WERI-Rb-1 (cell line): ENCODE measurements around the gene CATSPER4.

Experiments used
- DNase-seq: peaks from one replicate; pipeline ENCODE4 v3.0.0-alpha.2; 2020
- H3K27ac ChIP-seq: fragments of 250-450 bp; sonication (Bioruptor Pico); 2 replicates; pipeline ENCODE4 v1.5.1; 2020; ENCODE audit warnings: mild to moderate bottlenecking, moderate library complexity
- H3K27me3 ChIP-seq: fragments of 250-450 bp; sonication (Bioruptor Pico); 2 replicates; pipeline ENCODE4 v1.5.1; 2021; ENCODE audit warnings: mild to moderate bottlenecking, low read depth, moderate library complexity; ENCODE audit not compliant: insufficient read depth, severe bottlenecking
- H3K36me3 ChIP-seq: fragments of 250-450 bp; sonication (Bioruptor Pico); 2 replicates; pipeline ENCODE4 v1.5.1; 2020; ENCODE audit warnings: mild to moderate bottlenecking, moderate library complexity
- H3K4me3 ChIP-seq: 2 replicates; pipeline ENCODE4 v1.5.1; 2011; ENCODE audit warnings: low read depth, mild to moderate bottlenecking, control low read depth, low read length
- H3K9me3 ChIP-seq: fragments of 250-450 bp; sonication (Bioruptor Pico); 2 replicates; pipeline ENCODE4 v1.5.1; 2021; ENCODE audit warnings: mild to moderate bottlenecking, moderate library complexity; ENCODE audit not compliant: severe bottlenecking
- TF ChIP-seq, protein P1 (sequence below): IDR thresholded peaks from 2 replicates; pipeline ENCODE4 v1.5.1; 2011; ENCODE audit warnings: low read depth, mild to moderate bottlenecking, control low read depth, inconsistent platforms, low read length

CATSPER4 gene

DNA sequence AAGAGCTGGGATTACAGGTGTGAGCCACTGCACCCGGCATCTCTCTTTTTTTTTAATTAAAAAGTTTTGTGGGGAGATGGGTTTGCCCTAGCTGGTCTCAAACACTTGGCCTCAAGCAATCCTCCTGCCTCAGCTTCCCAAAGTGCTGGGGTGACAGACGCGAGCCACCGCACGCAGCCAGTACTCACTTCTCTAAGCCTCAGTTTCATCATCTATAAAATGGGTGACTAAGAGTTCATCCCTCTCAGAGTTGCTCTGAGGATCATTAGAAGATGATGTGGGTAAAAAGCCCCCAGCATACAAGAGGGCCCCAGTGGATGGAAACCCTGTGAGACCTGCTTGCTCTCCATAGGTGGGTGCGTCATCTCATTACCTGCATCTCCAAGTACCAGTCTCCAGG lies 2.5 kb upstream of the CATSPER4 start:
- DNase-seq = no peak
- no peaks in the 10 kb centered on the region for H3K27me3 ChIP-seq
- TF ChIP-seq, protein P1, sequence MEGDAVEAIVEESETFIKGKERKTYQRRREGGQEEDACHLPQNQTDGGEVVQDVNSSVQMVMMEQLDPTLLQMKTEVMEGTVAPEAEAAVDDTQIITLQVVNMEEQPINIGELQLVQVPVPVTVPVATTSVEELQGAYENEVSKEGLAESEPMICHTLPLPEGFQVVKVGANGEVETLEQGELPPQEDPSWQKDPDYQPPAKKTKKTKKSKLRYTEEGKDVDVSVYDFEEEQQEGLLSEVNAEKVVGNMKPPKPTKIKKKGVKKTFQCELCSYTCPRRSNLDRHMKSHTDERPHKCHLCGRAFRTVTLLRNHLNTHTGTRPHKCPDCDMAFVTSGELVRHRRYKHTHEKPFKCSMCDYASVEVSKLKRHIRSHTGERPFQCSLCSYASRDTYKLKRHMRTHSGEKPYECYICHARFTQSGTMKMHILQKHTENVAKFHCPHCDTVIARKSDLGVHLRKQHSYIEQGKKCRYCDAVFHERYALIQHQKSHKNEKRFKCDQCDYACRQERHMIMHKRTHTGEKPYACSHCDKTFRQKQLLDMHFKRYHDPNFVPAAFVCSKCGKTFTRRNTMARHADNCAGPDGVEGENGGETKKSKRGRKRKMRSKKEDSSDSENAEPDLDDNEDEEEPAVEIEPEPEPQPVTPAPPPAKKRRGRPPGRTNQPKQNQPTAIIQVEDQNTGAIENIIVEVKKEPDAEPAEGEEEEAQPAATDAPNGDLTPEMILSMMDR = no peak
- H3K36me3 ChIP-seq = no peaks in the 10 kb centered on the region
- no peaks in the 10 kb centered on the region for H3K9me3 ChIP-seq
- H3K4me3 ChIP-seq = no peak overlapping the region
- H3K27ac ChIP-seq = no peak overlapping the region

DNA sequence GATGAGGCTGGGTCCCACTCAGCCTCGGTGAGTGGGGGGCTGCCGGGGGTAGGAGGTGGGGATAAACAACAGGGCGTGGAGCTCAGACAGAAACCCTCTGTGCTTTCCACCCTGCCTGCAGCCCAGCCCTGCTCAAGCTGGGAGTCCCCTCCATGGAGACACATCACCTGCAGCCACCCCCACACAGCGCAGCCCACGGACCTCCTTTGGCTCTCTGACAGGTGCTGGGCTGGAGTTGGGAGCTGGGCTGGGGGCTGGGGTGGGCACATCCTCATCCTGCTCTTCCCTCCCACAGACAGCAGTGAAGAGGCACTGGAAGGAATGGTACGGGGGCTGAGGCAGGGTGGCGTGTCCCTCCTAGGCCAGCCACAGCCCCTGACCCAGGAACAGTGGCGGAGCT lies 1.9 kb upstream of the CATSPER4 start:
- Histone ChIP-seq H3K36me3 (no peaks in the 10 kb centered on the region), H3K4me3 (no peak overlapping the region), H3K27me3 (no peaks in the 10 kb centered on the region), H3K9me3 (no peaks in the 10 kb centered on the region), H3K27ac (no peak overlapping the region)
- TF ChIP-seq, protein P1 = no peak
- DNase-seq = no peak

DNA sequence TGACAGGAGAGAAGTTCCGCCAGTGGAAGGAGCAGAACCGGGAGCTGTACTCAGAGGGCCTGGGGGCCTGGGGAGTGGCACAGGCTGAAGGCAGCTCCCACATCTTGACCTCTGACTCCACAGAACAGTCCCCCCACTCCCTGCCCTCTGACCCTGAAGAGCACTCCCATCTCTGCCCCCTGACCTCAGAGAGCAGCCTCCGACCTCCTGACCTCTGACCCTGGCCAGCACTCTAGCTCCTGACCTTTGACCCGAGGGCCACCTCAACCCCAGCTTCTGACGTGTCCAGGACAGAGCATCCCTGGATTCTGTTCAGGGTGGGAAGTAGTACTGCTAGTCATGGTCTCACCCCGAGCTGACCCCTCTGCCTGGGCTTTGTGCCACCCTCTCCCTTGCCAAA lies 1.1 kb upstream of the CATSPER4 start:
- Histone ChIP-seq H3K27ac (no peak overlapping the region), H3K27me3 (no peaks in the 10 kb centered on the region)

DNA sequence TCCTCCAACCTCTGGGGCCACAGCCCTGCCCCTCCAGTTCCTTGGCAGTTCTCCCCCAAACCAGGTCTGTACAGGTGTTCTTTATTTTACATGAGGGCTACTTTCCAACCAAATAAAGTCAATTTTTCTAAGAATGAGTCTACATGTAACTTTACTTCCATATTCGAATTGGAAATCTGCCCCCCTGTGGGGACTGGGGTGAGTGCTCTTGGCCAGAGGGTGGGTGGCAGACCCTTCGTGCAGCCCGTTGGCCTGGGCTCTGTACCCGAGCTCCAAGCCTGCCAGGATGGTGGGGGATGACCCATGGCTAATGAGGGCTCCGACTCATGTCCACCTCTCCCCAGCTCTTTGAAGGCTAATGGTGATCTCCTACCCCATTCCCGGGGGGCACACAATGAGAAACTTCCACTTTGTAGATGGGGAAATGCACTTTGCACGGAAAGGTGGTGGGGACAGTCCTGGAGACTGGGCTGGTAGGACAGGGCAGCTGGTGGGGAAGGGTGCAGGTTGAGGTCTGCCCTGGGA lies 589 bp upstream of the CATSPER4 start:
- no peaks in the 10 kb centered on the region for H3K36me3 ChIP-seq
- no peak for DNase-seq
- no peak overlapping the region for H3K4me3 ChIP-seq
- no peaks in the 10 kb centered on the region for H3K27me3 ChIP-seq
- H3K27ac ChIP-seq = no peak overlapping the region
- TF ChIP-seq, protein P1 = no peak
- H3K9me3 ChIP-seq = no peaks in the 10 kb centered on the region

More for the DNA sequence above, 1.1 kb upstream of the CATSPER4 start:
- DNase-seq = no peak
- TF ChIP-seq, protein P1 = no peak
- H3K36me3 ChIP-seq = no peaks in the 10 kb centered on the region
- H3K4me3 ChIP-seq = no peak overlapping the region
- H3K9me3 ChIP-seq = no peaks in the 10 kb centered on the region

DNA sequence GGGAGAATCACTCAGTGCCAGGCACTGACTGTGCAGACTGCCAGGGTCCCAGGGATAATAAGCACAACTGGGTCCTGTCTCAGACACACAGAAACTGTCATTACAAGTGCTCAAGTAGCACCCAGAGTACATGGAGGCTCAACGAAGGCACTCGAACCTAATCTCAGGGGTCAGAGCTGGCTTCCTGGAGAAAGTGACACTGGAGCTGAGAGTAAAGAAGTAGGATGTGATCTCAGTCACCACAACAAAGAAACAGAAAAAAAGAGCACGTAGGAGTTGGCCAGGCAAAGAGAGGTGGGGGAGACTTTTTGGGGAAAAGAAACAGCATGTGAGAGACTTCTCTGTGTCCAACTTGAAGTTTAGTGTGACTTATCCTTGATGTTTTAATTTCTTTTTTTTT lies 1.3 kb downstream of the CATSPER4 start:
- TF ChIP-seq, protein P1 = no peak
- Histone ChIP-seq H3K4me3 (no peak overlapping the region), H3K9me3 (no peaks in the 10 kb centered on the region), H3K27ac (no peak overlapping the region), H3K36me3 (no peaks in the 10 kb centered on the region), H3K27me3 (no peaks in the 10 kb centered on the region)
- DNase-seq = no peak

DNA sequence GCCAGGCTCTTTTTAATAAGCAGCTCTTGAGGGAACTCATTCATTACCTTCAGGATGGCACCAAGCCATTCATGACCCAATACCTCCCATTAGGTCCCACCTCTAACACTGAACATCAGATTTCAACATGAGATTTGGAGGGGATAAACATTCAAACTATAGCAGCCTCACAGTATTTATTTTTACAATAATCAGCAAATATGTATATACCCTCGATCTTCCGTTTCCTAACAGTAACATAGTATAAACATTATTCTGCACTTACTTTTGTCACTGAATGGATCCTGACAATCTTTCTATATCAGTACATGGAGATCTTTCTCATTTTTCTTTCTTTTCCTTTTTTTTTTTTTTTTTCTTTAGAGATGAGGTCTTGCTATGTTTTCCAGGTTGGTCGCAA lies 5.4 kb downstream of the CATSPER4 start:
- H3K27me3 ChIP-seq = no peaks in the 10 kb centered on the region
- H3K9me3 ChIP-seq = no peaks in the 10 kb centered on the region
- no peak for DNase-seq
- no peak overlapping the region for H3K4me3 ChIP-seq
- TF ChIP-seq, protein P1 = no peak
- no peak overlapping the region for H3K27ac ChIP-seq
- no peaks in the 10 kb centered on the region for H3K36me3 ChIP-seq
